Endothelial cell of umbilical vein (primary cell): ENCODE measurements around the gene APIP. TPM values are rescaled to one million over a fixed set of nuclear protein-coding genes. Genes with fewer than 3 reads are reported as not detected.
A peak's percentile ranks its signal among the peaks of the same experiment; 100 is the strongest.

Source experiments
- BruUV-seq: library from RNA; stranded (reverse); fragments of 400-500 nt; replicated peaks from 2 replicates; lab custom pipeline; 2021; lab: Mats Ljungman, UMichigan
- CTCF ChIA-PET: fragments of 300-600, 350-600 bp; sonication (Branson Sonifier 250); formaldehyde crosslinking; loops from one replicate; lab custom pipeline; 2021; ENCODE audit warnings: antibody characterized with exemption, inconsistent platforms; lab: Charles Lee
- POLR2A ChIA-PET: fragments of 300-600, 350-600 bp; sonication (Branson Sonifier 250); formaldehyde crosslinking; loops from one replicate; lab custom pipeline; 2021; ENCODE audit warnings: antibody characterized with exemption, inconsistent platforms; lab: Charles Lee
- DNase-seq: peaks from one replicate; pipeline ENCODE4 v3.0.0-alpha.2; 2011; ENCODE audit warnings: low read depth, low spot score
- FAIRE-seq: peaks from 2 replicates; lab custom pipeline; 2011; peaks lifted over from hg19 to GRCh38; lab: Jason Lieb, UNC
- H2AFZ ChIP-seq: 2 replicates; pipeline ENCODE4 v1.6.0; 2012; ENCODE audit warnings: low read depth, low read length, control low read depth, inconsistent platforms
- H3K27ac ChIP-seq: 2 replicates; pipeline ENCODE4 v1.5.1; 2011; ENCODE audit warnings: low read depth, mild to moderate bottlenecking, control low read depth, low read length, moderate library complexity; ENCODE audit not compliant: insufficient read depth
- H3K27me3 ChIP-seq, 2 experiments: 2 replicates each; pipeline versions ENCODE4 v1.6.0 to v1.6.1; 2011; ENCODE audit warnings: low read length in 2 of 2, mixed read lengths in 1 of 2; ENCODE audit not compliant: control insufficient read depth in 2 of 2, insufficient read depth in 2 of 2
- H3K36me3 ChIP-seq, 2 experiments: 2 replicates in 1 of 2; 3 replicates in 1 of 2; pipeline ENCODE4 v1.5.1; 2011; ENCODE audit warnings: low read length in 2 of 2, mild to moderate bottlenecking in 1 of 2, moderate library complexity in 1 of 2; ENCODE audit not compliant: control insufficient read depth in 2 of 2, insufficient read depth in 2 of 2; ENCODE audit errors: extremely low read depth in 1 of 2
- H3K4me1 ChIP-seq: 3 replicates; pipeline ENCODE4 v1.5.1; 2011; ENCODE audit warnings: mild to moderate bottlenecking, low read length; ENCODE audit not compliant: control insufficient read depth, insufficient read depth; ENCODE audit errors: extremely low read depth
- H3K4me2 ChIP-seq: 2 replicates; pipeline ENCODE4 v1.6.1; 2011; ENCODE audit warnings: low read length, control low read depth, mixed read lengths; ENCODE audit not compliant: insufficient read depth
- H3K4me3 ChIP-seq, 3 experiments: fragments of 200-600 bp in 1 of 3; sonication (generic), shearing (Covaris generic) in 1 of 3; replicated peaks in 1 of 3; 2 replicates each; pipeline ENCODE4 v1.5.1; 2011 to 2016; ENCODE audit warnings: control low read depth in 3 of 3, low read length in 3 of 3, mild to moderate bottlenecking in 2 of 3, inconsistent platforms in 1 of 3, low read depth in 1 of 3, moderate library complexity in 1 of 3; ENCODE audit not compliant: insufficient read depth in 1 of 3
- H3K79me2 ChIP-seq: 2 replicates; pipeline ENCODE4 v1.6.0; 2012; ENCODE audit warnings: low read length, inconsistent platforms; ENCODE audit not compliant: control insufficient read depth, insufficient read depth
- H3K9ac ChIP-seq: replicated peaks from 2 replicates; pipeline ENCODE3; 2011; ENCODE audit warnings: low read length, control low read depth; ENCODE audit not compliant: insufficient read depth; ENCODE audit errors: extremely low read depth
- H3K9me1 ChIP-seq: replicated peaks from 3 replicates; pipeline ENCODE4 v1.6.0; 2011; ENCODE audit warnings: mild to moderate bottlenecking, low read length; ENCODE audit not compliant: control insufficient read depth, insufficient read depth; ENCODE audit errors: extremely low read depth
- H3K9me3 ChIP-seq: replicated peaks from 2 replicates; pipeline ENCODE4 v1.5.1; 2012; ENCODE audit warnings: low read length, inconsistent platforms; ENCODE audit not compliant: control insufficient read depth, insufficient read depth
- H4K20me1 ChIP-seq: replicated peaks from 2 replicates; pipeline ENCODE3; 2011; ENCODE audit warnings: mild to moderate bottlenecking, low read length; ENCODE audit not compliant: control insufficient read depth, insufficient read depth; ENCODE audit errors: extremely low read depth
- EZH2 ChIP-seq: IDR thresholded peaks from 2 replicates; pipeline ENCODE4 v1.6.1; 2012; ENCODE audit warnings: borderline replicate concordance, low read depth, mild to moderate bottlenecking, moderate library complexity, low read length, inconsistent platforms; ENCODE audit not compliant: severe bottlenecking
- FOS ChIP-seq: IDR thresholded peaks from 2 replicates; pipeline ENCODE4 v1.6.1; 2011; ENCODE audit warnings: mild to moderate bottlenecking, low read length, moderate library complexity, borderline replicate concordance; ENCODE audit not compliant: insufficient read depth
- GATA2 ChIP-seq: IDR thresholded peaks from 2 replicates; pipeline ENCODE4 v1.7.0; 2011; ENCODE audit warnings: low read depth, mild to moderate bottlenecking, moderate library complexity, mixed read lengths, low read length; ENCODE audit not compliant: insufficient read length, insufficient read depth
- JUN ChIP-seq: IDR thresholded peaks from 2 replicates; pipeline ENCODE4 v1.6.1; 2011; ENCODE audit warnings: borderline replicate concordance, low read depth; ENCODE audit not compliant: insufficient read length, insufficient read depth
- MYC ChIP-seq: IDR thresholded peaks from one replicate; pipeline ENCODE4 v1.6.1; 2011; ENCODE audit warnings: mild to moderate bottlenecking, low read depth, low read length
- dilution Hi-C: fragments of 300-500 bp; cut with MboI; formaldehyde crosslinking; loops from one replicate; pipeline ENCODE4 v1.15.0; 2019; ENCODE audit warnings: low sequenced_read_pairs; ENCODE audit not compliant: extremely low pct_ligation_motif_present
- intact Hi-C: fragments of 100-400 bp; cut with micrococcal nuclease; formaldehyde crosslinking; loops from one replicate; pipeline ENCODE4 v1.10.0; 2022
- polyA plus RNA-seq, 4 experiments: library from polyadenylated mRNA; depleted of rRNA in 3 of 4; stranded (reverse) in 3 of 4; unstranded in 1 of 4; fragments of >200 nt; gene quantifications; 2 replicates each; pipeline versions ENCODE4 v1.2.1 to v1.2.3, GENCODE V29; 2011 to 2012; ENCODE audit warnings: missing spikeins in 1 of 4
- total RNA-seq: library from RNA; stranded (reverse); gene quantifications from 2 replicates; pipeline ENCODE4 v1.2.3, GENCODE V29; 2021
- TF ChIP-seq, protein P1 (sequence below), 2 donors: IDR thresholded peaks; 1 replicate in 1 of 2; 2 replicates in 1 of 2; pipeline ENCODE4 v1.5.1; 2011; ENCODE audit warnings: low read length in 2 of 2, mild to moderate bottlenecking in 2 of 2, moderate library complexity in 2 of 2, control low read depth in 1 of 2, inconsistent platforms in 1 of 2, low read depth in 1 of 2; ENCODE audit not compliant: insufficient read depth in 1 of 2; ENCODE audit errors: extremely low read depth in 1 of 2

Gene APIP
- total and polyA plus RNA-seq, 2 donors (not counting 3 experiments of a cell fraction or from before 2014, with no cell fraction given) = 10.0 to 26.9 TPM

DNA sequence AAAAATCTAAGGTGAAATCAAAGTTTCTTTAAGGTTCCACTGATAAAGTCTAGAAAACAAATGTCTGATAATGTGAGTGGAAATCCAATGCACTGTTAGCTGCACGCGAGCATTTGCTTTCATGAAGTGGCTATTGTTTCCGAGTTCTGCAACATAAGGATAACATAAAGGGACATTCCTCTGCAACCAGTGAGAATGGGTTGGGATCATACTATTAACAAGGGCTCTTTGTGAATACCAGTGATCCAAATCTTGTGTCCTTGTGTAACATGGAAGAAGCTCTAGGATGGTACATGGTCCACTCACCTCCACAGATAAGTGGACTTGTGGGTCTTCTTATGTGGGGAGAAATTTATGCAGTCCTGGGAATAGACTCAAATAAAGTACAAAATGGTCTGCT, 24.6 kb downstream of the APIP start:
- dilution Hi-C loops = no loop called here
- H3K9me3 ChIP-seq = no peaks in the 10 kb centered on the region
- no peak for DNase-seq
- no peak overlapping the region for H3K9ac ChIP-seq
- H2AFZ ChIP-seq = no peak overlapping the region
- no peaks in the 10 kb centered on the region for H3K27me3 ChIP-seq
- ChIA-PET CTCF (interaction anchor here (0.6 to 4.6 kb wide), 14 partner anchors 9 to 379 kb away, joined by 3 to 120 read pairs (median 4); partner anchors contain the start of genes APIP, ELF5 and PDHX), POLR2A (no interaction called here)
- TF ChIP-seq FOS = no peak
- TF ChIP-seq GATA2 = no peak
- TF ChIP-seq JUN = no peak
- no peak for TF ChIP-seq EZH2
- no peak for TF ChIP-seq MYC
- intact Hi-C loops = loop anchor here (1.0 to 5.0 kb wide), 5 partner anchors 84 to 501 kb away; partner anchors contain the start of gene ELF5
- H3K36me3 ChIP-seq = peaks cover 0 to 2% of the 10 kb centered on the region in 2 experiments
- H3K4me2 ChIP-seq = no peak overlapping the region
- no peaks in the 10 kb centered on the region for H3K4me1 ChIP-seq
- no peaks in the 10 kb centered on the region for H3K79me2 ChIP-seq
- no peak for FAIRE-seq
- H3K4me3 ChIP-seq = no peak overlapping the region
- no peaks in the 10 kb centered on the region for H3K9me1 ChIP-seq
- BruUV-seq = no TSS peak
- H3K27ac ChIP-seq = no peak overlapping the region
- H4K20me1 ChIP-seq = no peaks in the 10 kb centered on the region

DNA sequence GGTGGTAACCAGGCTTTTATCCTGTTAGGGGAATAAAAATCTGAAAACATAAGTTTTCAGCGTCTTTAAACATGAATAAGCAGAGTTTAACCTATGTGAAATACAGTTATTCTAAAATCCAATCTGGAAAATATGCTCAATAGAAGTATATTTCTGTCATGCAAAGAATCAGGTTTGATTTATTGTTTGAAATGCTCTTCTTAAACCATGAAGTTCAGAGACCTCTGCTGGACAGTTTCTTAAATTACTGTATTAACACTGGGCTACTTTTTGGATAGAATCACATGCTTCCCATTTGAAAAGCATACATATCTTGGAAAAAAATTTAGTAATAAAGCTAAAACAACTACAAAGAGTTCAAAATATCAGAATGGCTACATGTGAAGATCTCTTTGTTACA, 25.4 kb downstream of the APIP start:
- no peaks in the 10 kb centered on the region for H3K79me2 ChIP-seq
- no peak overlapping the region for H2AFZ ChIP-seq
- dilution Hi-C loops (no loop called here), intact Hi-C loops (loop anchor here (1.0 to 5.0 kb wide), 6 partner anchors 84 to 501 kb away; partner anchors contain the start of gene ELF5)
- no peak overlapping the region for H3K4me2 ChIP-seq
- no TSS peak for BruUV-seq
- CTCF ChIA-PET = interaction anchor here (0.7 to 4.6 kb wide), 11 partner anchors 10 to 378 kb away, joined by 3 to 120 read pairs (median 3); partner anchors contain the start of gene ELF5
- no peak for TF ChIP-seq MYC
- TF ChIP-seq, protein P1, sequence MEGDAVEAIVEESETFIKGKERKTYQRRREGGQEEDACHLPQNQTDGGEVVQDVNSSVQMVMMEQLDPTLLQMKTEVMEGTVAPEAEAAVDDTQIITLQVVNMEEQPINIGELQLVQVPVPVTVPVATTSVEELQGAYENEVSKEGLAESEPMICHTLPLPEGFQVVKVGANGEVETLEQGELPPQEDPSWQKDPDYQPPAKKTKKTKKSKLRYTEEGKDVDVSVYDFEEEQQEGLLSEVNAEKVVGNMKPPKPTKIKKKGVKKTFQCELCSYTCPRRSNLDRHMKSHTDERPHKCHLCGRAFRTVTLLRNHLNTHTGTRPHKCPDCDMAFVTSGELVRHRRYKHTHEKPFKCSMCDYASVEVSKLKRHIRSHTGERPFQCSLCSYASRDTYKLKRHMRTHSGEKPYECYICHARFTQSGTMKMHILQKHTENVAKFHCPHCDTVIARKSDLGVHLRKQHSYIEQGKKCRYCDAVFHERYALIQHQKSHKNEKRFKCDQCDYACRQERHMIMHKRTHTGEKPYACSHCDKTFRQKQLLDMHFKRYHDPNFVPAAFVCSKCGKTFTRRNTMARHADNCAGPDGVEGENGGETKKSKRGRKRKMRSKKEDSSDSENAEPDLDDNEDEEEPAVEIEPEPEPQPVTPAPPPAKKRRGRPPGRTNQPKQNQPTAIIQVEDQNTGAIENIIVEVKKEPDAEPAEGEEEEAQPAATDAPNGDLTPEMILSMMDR (IDR thresholded peaks at IDR 0.05; ENCODE audit: extremely low read depth in 1 of 2, insufficient read depth in 1 of 2, low read depth in 1 of 2, low read length in 2 of 2) = peak in 1 of 2 donors; percentile 12
- no peaks in the 10 kb centered on the region for H3K27me3 ChIP-seq
- no peaks in the 10 kb centered on the region for H3K4me1 ChIP-seq
- H3K4me3 ChIP-seq = no peak overlapping the region
- POLR2A ChIA-PET = no interaction called here
- H3K9me1 ChIP-seq = no peaks in the 10 kb centered on the region
- DNase-seq (peak; percentile 58), FAIRE-seq (peak; percentile 49)
- no peak overlapping the region for H3K9ac ChIP-seq
- H4K20me1 ChIP-seq = no peaks in the 10 kb centered on the region
- H3K27ac ChIP-seq = no peak overlapping the region
- H3K36me3 ChIP-seq = peaks cover 0 to 2% of the 10 kb centered on the region in 2 experiments
- no peaks in the 10 kb centered on the region for H3K9me3 ChIP-seq
